GM21381 (cell line): ENCODE data around the gene CRHR2.

ENCODE experiments used
- ATAC-seq: cut with Tn5 transposase; IDR thresholded peaks from one replicate; pipeline ENCODE4 v1.9.1; 2021; ENCODE audit warnings: mild to moderate bottlenecking, moderate library complexity; ENCODE audit not compliant: unreplicated experiment

The CRHR2 gene

GRCh38 chr7:30633223-30633622, 49.0 kb downstream of the CRHR2 start:
- no peak for ATAC-seq

DNA sequence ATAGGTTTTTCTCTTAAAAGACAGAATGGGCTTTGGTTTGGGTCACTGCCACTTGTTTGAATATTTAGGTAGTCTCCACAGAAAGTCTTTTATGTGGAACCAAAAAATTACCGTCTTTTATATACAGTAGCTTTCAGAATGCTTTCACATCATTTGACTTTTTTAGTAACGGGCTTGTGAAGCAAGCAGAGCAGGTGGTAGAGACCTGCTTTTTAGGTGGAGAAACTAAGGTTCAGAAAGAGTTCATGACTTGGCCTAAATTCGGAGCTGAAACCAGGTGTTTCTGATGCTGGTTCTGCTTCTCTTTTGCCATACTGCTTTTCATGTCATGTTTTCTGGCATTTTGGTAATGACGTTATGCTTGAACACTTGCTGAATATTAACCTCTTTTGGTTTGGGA, 51.3 kb downstream of the CRHR2 start:
- ATAC-seq, result no peak

DNA sequence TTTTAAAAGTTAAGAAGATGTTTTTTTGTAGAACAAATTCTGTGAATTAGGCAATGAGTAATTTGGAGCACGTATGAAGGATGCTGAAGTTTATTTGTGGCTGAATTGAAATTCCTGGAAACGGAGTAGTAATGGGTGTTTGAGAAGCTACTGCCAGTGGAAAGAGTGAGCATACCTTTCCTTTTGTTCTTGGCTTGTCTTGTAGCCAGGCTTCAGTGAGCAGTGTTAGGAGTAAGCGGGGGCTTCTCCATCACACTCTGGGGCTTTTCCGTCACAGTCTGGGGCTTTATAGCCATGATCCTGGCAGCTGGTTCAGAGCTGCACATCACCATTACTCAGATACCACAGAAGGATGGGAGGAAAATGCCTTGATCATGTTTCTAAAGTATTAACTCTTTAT, 55.2 kb downstream of the CRHR2 start:
- ATAC-seq, result no peak

DNA sequence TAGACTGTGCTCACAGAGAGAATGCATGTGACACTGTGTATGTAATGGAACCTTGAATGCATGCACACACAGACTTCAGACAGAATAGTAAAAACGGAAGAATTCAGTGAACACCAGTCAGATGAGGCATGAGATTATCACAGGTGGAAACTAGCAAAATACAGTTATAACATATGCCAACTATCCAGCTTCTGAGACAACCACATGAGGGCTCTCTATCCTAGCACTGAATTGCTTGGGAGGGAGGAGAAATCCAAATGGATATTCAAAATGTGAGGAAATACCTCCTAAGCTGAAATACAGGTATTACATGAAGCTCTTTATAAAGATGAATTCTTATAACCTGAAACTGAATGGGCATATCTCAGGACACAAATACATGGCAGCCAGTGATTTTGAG, 57.0 kb downstream of the CRHR2 start:
- ATAC-seq, result no peak

GRCh38 chr7:30618961-30619360, 63.3 kb downstream of the CRHR2 start:
- no peak for ATAC-seq

DNA sequence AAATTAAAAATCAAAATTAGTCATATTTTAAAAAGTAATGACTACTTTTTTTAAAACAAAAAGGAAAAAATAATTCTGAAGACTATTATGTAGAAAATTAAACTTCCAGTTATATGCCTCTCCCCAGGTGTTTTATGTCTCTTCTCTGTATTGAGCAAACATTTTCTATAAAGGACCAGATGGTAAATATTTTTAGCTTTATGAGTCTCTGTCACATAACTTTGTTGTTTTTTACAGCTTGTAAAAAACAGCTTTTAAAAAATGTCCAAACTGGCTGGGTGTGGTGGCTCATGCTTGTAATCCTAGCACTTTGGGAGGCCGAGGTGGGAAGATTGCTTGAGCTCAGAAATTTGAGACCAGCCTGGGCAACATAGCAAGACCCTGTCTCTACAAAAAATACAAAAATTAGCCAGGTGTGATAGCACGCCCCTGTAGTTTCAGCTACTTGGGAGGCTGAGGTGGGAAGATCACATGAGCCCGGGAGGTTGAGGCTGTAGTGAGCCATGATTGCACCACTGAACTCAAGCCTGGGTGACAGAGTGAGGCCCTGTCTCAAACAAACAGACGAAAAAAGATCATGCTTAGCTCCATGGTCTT, 64.1 kb downstream of the CRHR2 start:
- no peak for ATAC-seq

GRCh38 chr7:30617359-30617758, 64.9 kb downstream of the CRHR2 start:
- no peak for ATAC-seq

GRCh38 chr7:30616318-30616717, 65.9 kb downstream of the CRHR2 start:
- no peak for ATAC-seq

DNA sequence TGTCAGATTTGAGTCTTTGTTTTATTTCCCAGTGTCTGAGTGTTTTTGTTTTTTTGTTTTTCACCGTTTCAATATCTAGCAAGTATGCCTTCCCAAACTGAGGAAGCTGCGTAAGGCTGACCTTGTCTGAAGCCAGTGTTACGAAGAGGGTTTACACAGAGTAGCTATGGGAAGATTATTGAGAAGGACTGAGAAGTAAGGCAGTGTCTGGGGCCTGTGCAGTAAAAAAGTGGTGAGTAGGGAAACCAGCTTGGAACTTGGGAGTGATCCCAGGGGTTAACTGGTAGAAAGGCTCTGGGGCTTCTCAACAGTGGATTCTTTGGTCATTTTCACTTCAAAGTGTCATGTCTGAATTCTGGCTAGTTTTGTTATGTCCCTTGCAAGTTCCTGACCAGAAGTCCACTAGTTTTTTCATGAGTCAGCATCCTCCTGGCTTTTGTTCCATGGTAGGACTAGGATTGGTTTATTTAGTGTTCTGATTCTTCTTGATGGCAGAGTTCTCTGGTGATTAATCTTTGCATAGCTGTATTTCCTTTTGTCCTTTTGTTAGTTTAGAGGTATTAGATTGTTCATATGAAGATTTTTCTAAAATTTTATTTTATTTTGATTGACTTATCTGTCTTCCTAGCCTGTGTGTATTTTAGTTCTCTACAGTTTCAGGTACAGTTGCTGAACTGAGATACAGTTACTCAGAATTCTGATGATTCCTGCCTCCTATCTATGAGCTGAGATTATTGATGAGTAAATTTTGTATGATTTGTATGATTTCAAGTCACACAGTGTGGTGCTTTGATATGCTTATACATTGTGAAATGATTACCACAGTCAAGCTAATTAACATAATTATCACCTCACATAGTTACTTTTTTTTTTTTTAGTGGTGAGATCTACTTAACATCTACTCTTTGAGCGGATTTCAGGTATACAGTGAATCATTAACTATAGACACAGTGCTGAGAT, 68.6 kb downstream of the CRHR2 start:
- no peak for ATAC-seq

DNA sequence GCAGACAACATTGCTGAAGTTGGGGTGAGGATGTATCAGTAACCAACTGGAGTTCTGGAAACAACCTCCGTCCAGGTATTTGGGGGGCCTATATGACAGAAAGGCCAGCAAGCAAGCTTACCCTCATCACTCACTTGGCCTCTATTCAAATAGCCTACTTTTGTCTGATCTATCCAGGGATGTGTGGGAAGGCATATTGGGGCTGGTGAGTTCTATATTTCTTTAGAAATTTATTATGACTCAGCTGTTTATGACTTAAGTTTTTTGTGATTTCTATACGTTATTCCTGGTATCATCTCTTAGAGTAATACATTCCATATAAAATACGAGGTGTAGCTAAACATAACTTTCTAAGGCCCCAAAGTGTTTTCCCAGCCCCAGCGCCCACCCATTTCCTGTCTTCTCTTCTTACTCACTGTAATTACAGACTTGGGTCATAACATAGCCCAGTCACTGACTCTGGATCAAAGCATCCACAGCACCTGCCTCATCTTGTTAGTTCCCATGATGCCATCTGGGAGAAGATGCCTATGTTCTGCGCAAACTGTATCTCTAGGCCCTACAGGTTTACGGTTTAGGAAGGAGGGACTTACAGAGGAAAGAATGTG, 69.5 kb downstream of the CRHR2 start:
- no peak for ATAC-seq

DNA sequence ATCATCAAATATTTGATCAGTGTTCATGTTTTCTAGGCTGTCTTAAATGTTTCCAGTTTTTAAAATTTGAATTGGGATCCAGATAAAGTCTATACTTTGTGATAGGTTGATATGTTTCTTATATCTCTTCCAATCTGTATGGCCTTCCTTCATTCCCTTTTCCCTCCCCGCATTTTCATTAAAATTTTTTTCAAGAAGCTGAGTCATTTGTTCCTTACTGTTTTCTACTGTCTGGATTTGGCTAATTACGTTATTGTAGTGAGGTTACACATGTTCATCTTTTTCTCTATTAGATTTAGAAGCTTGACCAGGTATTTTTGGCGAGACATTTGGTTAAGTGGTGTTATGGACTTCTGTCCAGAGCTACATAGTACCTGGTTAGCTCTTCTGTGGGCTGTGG, 76.4 kb downstream of the CRHR2 start:
- no peak for ATAC-seq

DNA sequence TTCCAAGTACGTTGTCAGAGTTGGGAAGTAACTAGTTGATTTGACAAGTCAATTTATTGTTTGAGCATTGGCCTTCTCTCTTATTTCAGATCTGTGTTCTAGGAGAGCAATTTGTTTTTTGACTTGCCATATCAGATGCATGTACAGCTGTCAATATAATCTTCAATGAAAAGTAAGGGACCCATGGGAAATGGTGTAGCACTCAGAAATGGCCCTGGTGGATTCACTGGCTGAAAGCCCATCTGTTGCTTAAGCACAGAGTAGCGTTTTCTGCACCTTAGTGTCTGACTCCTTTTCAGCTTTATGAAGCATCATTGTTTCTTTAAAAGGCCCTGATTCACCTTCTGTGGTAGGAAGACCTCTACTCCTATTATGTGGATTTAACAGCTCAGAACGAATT, 77.4 kb downstream of the CRHR2 start:
- ATAC-seq, result no peak
